Activated CD4-positive, alpha-beta T cell treated with anti-CD3 and anti-CD28 coated beads for 36 hours (primary cell): ENCODE measurements around the gene PRCD. TPM values are rescaled to one million over a fixed set of nuclear protein-coding genes. Genes with fewer than 3 reads are reported as not detected.
"Not testable (repeated sequence)": the region's sequence is repeated elsewhere in the genome, so short reads cannot be mapped to it uniquely, and the experiment has no call there.

Source experiments
- ATAC-seq: fragments of 200-7000 bp; cut with Tn5 transposase; one replicate; pipeline ENCODE4 v1.10.0; 2021; ENCODE audit warnings: mild to moderate bottlenecking, moderate library complexity
- CTCF ChIA-PET: fragments of 350-600 bp; sonication (Branson Sonifier 250); formaldehyde crosslinking; loops from one replicate; lab custom pipeline; 2021; ENCODE audit warnings: antibody characterized with exemption; lab: Charles Lee
- POLR2A ChIA-PET: fragments of 350-600 bp; sonication (Branson Sonifier 250); formaldehyde crosslinking; loops from one replicate; lab custom pipeline; 2021; ENCODE audit warnings: antibody characterized with exemption, inconsistent platforms; lab: Charles Lee
- DNase-seq: peaks from one replicate; pipeline ENCODE4 v3.0.0-alpha.2; 2020
- H3K27ac Mint-ChIP-seq: one replicate; pipeline ENCODE4 v1.8.0; 2021; ENCODE audit warnings: mixed read lengths
- H3K27me3 Mint-ChIP-seq: one replicate; pipeline ENCODE4 v1.8.0; 2021; ENCODE audit warnings: mixed read lengths
- H3K36me3 Mint-ChIP-seq: one replicate; pipeline ENCODE4 v1.8.0; 2021; ENCODE audit warnings: low read depth, mixed read lengths
- H3K4me1 Mint-ChIP-seq: one replicate; pipeline ENCODE4 v1.8.0; 2021; ENCODE audit warnings: mixed read lengths
- H3K4me3 Mint-ChIP-seq: one replicate; pipeline ENCODE4 v1.8.0; 2021; ENCODE audit warnings: mild to moderate bottlenecking, moderate library complexity, mixed read lengths
- H3K9me3 Mint-ChIP-seq: one replicate; pipeline ENCODE4 v1.8.0; 2021; ENCODE audit warnings: low read depth, mixed read lengths
- intact Hi-C, 2 experiments: fragments of 100-400 bp; cut with DNase I in 1 of 2; cut with micrococcal nuclease in 1 of 2; formaldehyde crosslinking; loops; one replicate each; pipeline versions ENCODE4 v1.14.2 to v1.15.1; 2022 to 2024; cut with DNase I, micrococcal nuclease
- total RNA-seq, 2 experiments: library from RNA; stranded (reverse); gene quantifications; one replicate each; pipeline ENCODE4 v1.2.3, GENCODE V29; 2021

PRCD gene
- total RNA-seq, 2 experiments from 2014 or later, result not detected

- Mint-ChIP-seq H3K4me1 (peaks cover 35% of the 10 kb centered on the region), H3K4me3 (no peak overlapping the region), H3K36me3 (no peaks in the 10 kb centered on the region), H3K27me3 (no peaks in the 10 kb centered on the region), H3K9me3 (no peaks in the 10 kb centered on the region), H3K27ac (no peak overlapping the region)
- POLR2A ChIA-PET, result no interaction called here
- CTCF ChIA-PET, result interaction anchor here (0.6 to 1.9 kb wide), 4 partner anchors 9 to 105 kb away, joined by 3 to 12 read pairs (median 4); no protein-coding TSS in a partner anchor
- no peak for ATAC-seq
- intact Hi-C loops, result loop anchor here in 1 of 2 experiments (5.0 kb wide), 1 partner anchor 153 kb away; no protein-coding TSS in a partner anchor
- no peak for DNase-seq
Observed at GRCh38 chr17:76519048-76519966, 20.5 kb upstream of the PRCD start.

- Mint-ChIP-seq H3K4me1 (peaks cover 17% of the 10 kb centered on the region), H3K36me3 (no peaks in the 10 kb centered on the region)
Observed at GRCh38 chr17:76521262-76521661, 18.6 kb upstream of the PRCD start.

GRCh38 chr17:76521683-76522082, 18.2 kb upstream of the PRCD start:
- intact Hi-C loops, result loop anchor here (2.0 to 10.0 kb wide), 5 partner anchors 63 to 193 kb away; partner anchors contain the start of genes ST6GALNAC2 (in 2 of the 2) and MXRA7 (in 1 of the 2)
- H3K27ac Mint-ChIP-seq, H3K27me3 Mint-ChIP-seq, H3K36me3 Mint-ChIP-seq, H3K9me3 Mint-ChIP-seq, H3K4me3 Mint-ChIP-seq, ATAC-seq, DNase-seq: not testable (repeated sequence)
- ChIA-PET CTCF (interaction anchor here (0.8 to 3.3 kb wide), 5 partner anchors 36 to 160 kb away, joined by 3 to 44 read pairs (median 12); no protein-coding TSS in a partner anchor), POLR2A (interaction anchor here (1.2 kb wide), 1 partner anchor 37 kb away, joined by 3 read pairs; no protein-coding TSS in a partner anchor)
- H3K4me1 Mint-ChIP-seq, result peaks cover 14% of the 10 kb centered on the region

More at GRCh38 chr17:76521262-76521661, 18.6 kb upstream of the PRCD start:
- Mint-ChIP-seq H3K27ac (no peak overlapping the region), H3K9me3 (no peaks in the 10 kb centered on the region), H3K4me3 (no peak overlapping the region), H3K27me3 (no peaks in the 10 kb centered on the region)
- CTCF ChIA-PET, result interaction anchor here (0.6 to 3.2 kb wide), 7 partner anchors 14 to 255 kb away, joined by 3 to 26 read pairs (median 4); no protein-coding TSS in a partner anchor
- intact Hi-C loops, result loop anchor here in 1 of 2 experiments (10.0 kb wide), 3 partner anchors 64 to 194 kb away; partner anchors contain the start of genes MXRA7 and ST6GALNAC2
- no peak for ATAC-seq
- POLR2A ChIA-PET, result no interaction called here
- DNase-seq, result no peak

- Mint-ChIP-seq H3K4me3 (no peak overlapping the region), H3K9me3 (no peaks in the 10 kb centered on the region), H3K36me3 (no peaks in the 10 kb centered on the region), H3K4me1 (peaks cover 13% of the 10 kb centered on the region), H3K27me3 (no peaks in the 10 kb centered on the region), H3K27ac (no peak overlapping the region)
- DNase-seq, result peak; percentile 89
- ChIA-PET CTCF (interaction anchor here (0.6 to 3.3 kb wide), 34 partner anchors 8 to 223 kb away, joined by 3 to 44 read pairs (median 4); partner anchors contain the start of genes PRCD and ST6GALNAC2), POLR2A (interaction anchor here (0.6 to 1.2 kb wide), 2 partner anchors 35 to 194 kb away, joined by 3 read pairs; no protein-coding TSS in a partner anchor)
- intact Hi-C loops, result loop anchor here (1.0 to 10.0 kb wide), 9 partner anchors 24 to 191 kb away; partner anchors contain the start of genes ST6GALNAC2 (in 2 of the 2) and MXRA7 (in 1 of the 2)
- ATAC-seq, result peak; percentile 89
Observed at GRCh38 chr17:76523084-76524037, 16.5 kb upstream of the PRCD start.

- ATAC-seq (no peak), DNase-seq (no peak)
- Mint-ChIP-seq H3K4me1 (peaks cover 23% of the 10 kb centered on the region), H3K27ac (no peak overlapping the region), H3K36me3 (no peaks in the 10 kb centered on the region), H3K4me3 (no peak overlapping the region), H3K9me3 (no peaks in the 10 kb centered on the region), H3K27me3 (no peaks in the 10 kb centered on the region)
- POLR2A ChIA-PET, result no interaction called here
- CTCF ChIA-PET, result interaction anchor here (0.6 to 3.3 kb wide), 7 partner anchors 12 to 157 kb away, joined by 3 to 44 read pairs (median 5); no protein-coding TSS in a partner anchor
- intact Hi-C loops, result loop anchor here in 1 of 2 experiments (10.0 kb wide), 3 partner anchors 60 to 190 kb away; partner anchors contain the start of genes MXRA7 and ST6GALNAC2
Observed at GRCh38 chr17:76524598-76525512, 15.0 kb upstream of the PRCD start.

GRCh38 chr17:76525513-76525833, 14.4 kb upstream of the PRCD start:
- H3K27me3 Mint-ChIP-seq, DNase-seq, H3K27ac Mint-ChIP-seq, POLR2A ChIA-PET, H3K4me3 Mint-ChIP-seq, ATAC-seq, H3K36me3 Mint-ChIP-seq, H3K9me3 Mint-ChIP-seq: not testable (repeated sequence)
- CTCF ChIA-PET, result interaction anchor here (1.0 to 2.9 kb wide), 3 partner anchors 21 to 156 kb away, joined by 3 to 16 read pairs (median 6); no protein-coding TSS in a partner anchor
- intact Hi-C loops, result loop anchor here in 1 of 2 experiments (10.0 kb wide), 3 partner anchors 59 to 189 kb away; partner anchors contain the start of genes MXRA7 and ST6GALNAC2
- peaks cover 27% of the 10 kb centered on the region for H3K4me1 Mint-ChIP-seq

- H3K27ac Mint-ChIP-seq, H3K36me3 Mint-ChIP-seq, H3K9me3 Mint-ChIP-seq, H3K27me3 Mint-ChIP-seq, DNase-seq, H3K4me3 Mint-ChIP-seq, ATAC-seq: not testable (repeated sequence)
- peaks cover 29% of the 10 kb centered on the region for H3K4me1 Mint-ChIP-seq
- CTCF ChIA-PET, result interaction anchor here (0.7 to 2.4 kb wide), 4 partner anchors 10 to 97 kb away, joined by 3 to 10 read pairs (median 4); no protein-coding TSS in a partner anchor
- intact Hi-C loops, result loop anchor here in 1 of 2 experiments (10.0 kb wide), 3 partner anchors 58 to 188 kb away; partner anchors contain the start of genes MXRA7 and ST6GALNAC2
- POLR2A ChIA-PET, result interaction anchor here (0.6 to 0.7 kb wide), 2 partner anchors 20 to 1222 kb away, joined by 3 read pairs; no protein-coding TSS in a partner anchor
Observed at GRCh38 chr17:76527016-76527415, 12.8 kb upstream of the PRCD start.

GRCh38 chr17:76527430-76528111, 12.3 kb upstream of the PRCD start:
- H3K4me3 Mint-ChIP-seq, result no peak overlapping the region
- DNase-seq (peak; percentile 52), ATAC-seq (peak; percentile 59)
- H3K27ac Mint-ChIP-seq, result no peak overlapping the region
- intact Hi-C loops, result loop anchor here in 1 of 2 experiments (10.0 kb wide), 3 partner anchors 57 to 187 kb away; partner anchors contain the start of genes MXRA7 and ST6GALNAC2
- H3K36me3 Mint-ChIP-seq, result no peaks in the 10 kb centered on the region
- H3K4me1 Mint-ChIP-seq, result peaks cover 29% of the 10 kb centered on the region
- POLR2A ChIA-PET, result interaction anchor here (0.6 to 0.7 kb wide), 2 partner anchors 19 to 1222 kb away, joined by 3 read pairs; no protein-coding TSS in a partner anchor
- no peaks in the 10 kb centered on the region for H3K9me3 Mint-ChIP-seq
- H3K27me3 Mint-ChIP-seq, result no peaks in the 10 kb centered on the region
- CTCF ChIA-PET, result interaction anchor here (0.7 to 2.4 kb wide), 8 partner anchors 9 to 144 kb away, joined by 3 to 10 read pairs (median 3); no protein-coding TSS in a partner anchor

GRCh38 chr17:76528156-76528527, 11.7 kb upstream of the PRCD start:
- no peaks in the 10 kb centered on the region for H3K9me3 Mint-ChIP-seq
- peak overlapping the region; percentile 51 for H3K27ac Mint-ChIP-seq
- POLR2A ChIA-PET, result no interaction called here
- CTCF ChIA-PET, result interaction anchor here (0.6 to 2.4 kb wide), 11 partner anchors 9 to 153 kb away, joined by 3 to 10 read pairs (median 3); no protein-coding TSS in a partner anchor
- no peaks in the 10 kb centered on the region for H3K36me3 Mint-ChIP-seq
- no peak overlapping the region for H3K4me3 Mint-ChIP-seq
- ATAC-seq, result peak; percentile 21
- H3K27me3 Mint-ChIP-seq, result no peaks in the 10 kb centered on the region
- H3K4me1 Mint-ChIP-seq, result peaks cover 27% of the 10 kb centered on the region
- no peak for DNase-seq
- intact Hi-C loops, result loop anchor here in 1 of 2 experiments (10.0 kb wide), 3 partner anchors 57 to 187 kb away; partner anchors contain the start of genes MXRA7 and ST6GALNAC2
